HepG2 (cell line): ENCODE data around the gene CSMD2.

Experiments used
- CTCF ChIP-seq: sonication (generic); formaldehyde crosslinking; IDR thresholded peaks from 2 replicates; pipeline ENCODE4 v1.5.0; 2020; ENCODE audit warnings: mild to moderate bottlenecking, missing genetic modification reagents, moderate library complexity
- FOXJ3 ChIP-seq: sonication (generic); formaldehyde crosslinking; IDR thresholded peaks from 2 replicates; pipeline ENCODE4 v1.4.0; 2020; ENCODE audit warnings: missing genetic modification reagents, mild to moderate bottlenecking, borderline replicate concordance
- FOXP1 ChIP-seq, 2 experiments: fragments of 450-650 bp in 1 of 2; IDR thresholded peaks; 2 replicates each; pipeline ENCODE4 v1.6.1; 2017 to 2018; ENCODE audit warnings: antibody characterized with exemption in 1 of 2
- POLR2A ChIP-seq, 2 experiments: IDR thresholded peaks; 2 replicates each; pipeline ENCODE4 v1.6.1; 2011; ENCODE audit warnings: low read depth in 2 of 2, low read length in 2 of 2, mild to moderate bottlenecking in 1 of 2, moderate library complexity in 1 of 2; ENCODE audit not compliant: insufficient read depth in 1 of 2
- ZNF740 ChIP-seq: sonication (generic); formaldehyde crosslinking; IDR thresholded peaks from 2 replicates; pipeline ENCODE4 v1.4.0; 2020; ENCODE audit warnings: missing genetic modification reagents
- ZNF770 ChIP-seq: sonication (generic); formaldehyde crosslinking; IDR thresholded peaks from 2 replicates; pipeline ENCODE4 v1.5.0; 2020; ENCODE audit warnings: mild to moderate bottlenecking, missing genetic modification reagents
- TF ChIP-seq, protein P1 (sequence below): sonication (generic); formaldehyde crosslinking; IDR thresholded peaks from 2 replicates; pipeline ENCODE4 v1.4.0; 2020; ENCODE audit warnings: missing genetic modification reagents
- TF ChIP-seq, protein P2 (sequence below): sonication (generic); formaldehyde crosslinking; IDR thresholded peaks from 2 replicates; pipeline ENCODE4 v1.4.0; 2020; ENCODE audit warnings: missing genetic modification reagents, mild to moderate bottlenecking, borderline replicate concordance

GRCh38 chr1:33725037-33725436 is 440.0 kb downstream of the CSMD2 start:
- TF ChIP-seq CTCF (CRISPR knock-in tag) = no peak
- TF ChIP-seq POLR2A (IDR thresholded peaks at IDR 0.05; ENCODE audit: insufficient read depth in 1 of 2, low read depth in 2 of 2, low read length in 2 of 2) = no peak
- TF ChIP-seq FOXP1 (IDR thresholded peaks at IDR 0.05) = no peak
- no peak for TF ChIP-seq FOXP1 (CRISPR knock-in tag; IDR thresholded peaks at IDR 0.05)
- TF ChIP-seq, protein P1, sequence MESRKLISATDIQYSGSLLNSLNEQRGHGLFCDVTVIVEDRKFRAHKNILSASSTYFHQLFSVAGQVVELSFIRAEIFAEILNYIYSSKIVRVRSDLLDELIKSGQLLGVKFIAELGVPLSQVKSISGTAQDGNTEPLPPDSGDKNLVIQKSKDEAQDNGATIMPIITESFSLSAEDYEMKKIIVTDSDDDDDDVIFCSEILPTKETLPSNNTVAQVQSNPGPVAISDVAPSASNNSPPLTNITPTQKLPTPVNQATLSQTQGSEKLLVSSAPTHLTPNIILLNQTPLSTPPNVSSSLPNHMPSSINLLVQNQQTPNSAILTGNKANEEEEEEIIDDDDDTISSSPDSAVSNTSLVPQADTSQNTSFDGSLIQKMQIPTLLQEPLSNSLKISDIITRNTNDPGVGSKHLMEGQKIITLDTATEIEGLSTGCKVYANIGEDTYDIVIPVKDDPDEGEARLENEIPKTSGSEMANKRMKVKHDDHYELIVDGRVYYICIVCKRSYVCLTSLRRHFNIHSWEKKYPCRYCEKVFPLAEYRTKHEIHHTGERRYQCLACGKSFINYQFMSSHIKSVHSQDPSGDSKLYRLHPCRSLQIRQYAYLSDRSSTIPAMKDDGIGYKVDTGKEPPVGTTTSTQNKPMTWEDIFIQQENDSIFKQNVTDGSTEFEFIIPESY = no peak
- TF ChIP-seq ZNF770 (CRISPR knock-in tag) = no peak
- no peak for TF ChIP-seq FOXJ3
- TF ChIP-seq ZNF740 (CRISPR knock-in tag) = no peak
- TF ChIP-seq, protein P2, sequence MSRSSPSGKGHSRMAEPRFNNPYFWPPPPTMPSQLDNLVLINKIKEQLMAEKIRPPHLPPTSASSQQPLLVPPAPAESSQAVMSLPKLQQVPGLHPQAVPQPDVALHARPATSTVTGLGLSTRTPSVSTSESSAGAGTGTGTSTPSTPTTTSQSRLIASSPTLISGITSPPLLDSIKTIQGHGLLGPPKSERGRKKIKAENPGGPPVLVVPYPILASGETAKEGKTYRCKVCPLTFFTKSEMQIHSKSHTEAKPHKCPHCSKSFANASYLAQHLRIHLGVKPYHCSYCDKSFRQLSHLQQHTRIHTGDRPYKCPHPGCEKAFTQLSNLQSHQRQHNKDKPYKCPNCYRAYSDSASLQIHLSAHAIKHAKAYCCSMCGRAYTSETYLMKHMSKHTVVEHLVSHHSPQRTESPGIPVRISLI = no peak
